Amniotic stem cell (primary cell): ENCODE data around the gene STX5.
A peak's percentile ranks its signal among the peaks of the same experiment; 100 is the strongest.
"Not testable (repeated sequence)": the region's sequence is repeated elsewhere in the genome, so short reads cannot be mapped to it uniquely, and the experiment has no call there.

Experiments
- DNase-seq: peaks from one replicate; lab custom pipeline; 2025; lab: John Stamatoyannopoulos, UW

Gene STX5

GRCh38 chr11:62831520-62832335 lies at the start of gene STX5:
STX5 (minus strand) TSS chr11:62832051; CDS start chr11:62831243, 808 bp downstream.
- peak; percentile 95 for DNase-seq

GRCh38 chr11:62880803-62881578 lies 49.1 kb upstream of the STX5 start, which contains the start of gene SLC3A2:
SLC3A2 (plus strand) TSS chr11:62880896; CDS start chr11:62881024, 128 bp downstream.
- peak; percentile 90 for DNase-seq

- DNase-seq: peak; percentile 45
Measured at GRCh38 chr11:62880231-62880802, 48.5 kb upstream of the STX5 start.

GRCh38 chr11:62879235-62879978 lies 47.6 kb upstream of the STX5 start:
- no peak for DNase-seq

GRCh38 chr11:62876712-62877111 lies 44.9 kb upstream of the STX5 start:
- no peak for DNase-seq

GRCh38 chr11:62875698-62876478 lies 44.0 kb upstream of the STX5 start:
- no peak for DNase-seq

- no peak for DNase-seq
Measured at GRCh38 chr11:62874851-62875250, 43.0 kb upstream of the STX5 start.

GRCh38 chr11:62865635-62866034 lies 33.8 kb upstream of the STX5 start:
- no peak for DNase-seq

- no peak for DNase-seq
Measured at GRCh38 chr11:62863687-62864335, 32.0 kb upstream of the STX5 start.

GRCh38 chr11:62861564-62862192 lies 29.8 kb upstream of the STX5 start:
- not testable (repeated sequence) for DNase-seq

GRCh38 chr11:62860835-62861563 lies 29.1 kb upstream of the STX5 start:
- no peak for DNase-seq

GRCh38 chr11:62859281-62859703 lies 27.4 kb upstream of the STX5 start:
- not testable (repeated sequence) for DNase-seq

- DNase-seq: no peak
Measured at GRCh38 chr11:62858201-62858600, 26.4 kb upstream of the STX5 start.

- no peak for DNase-seq
Measured at GRCh38 chr11:62857541-62857982, 25.7 kb upstream of the STX5 start.

GRCh38 chr11:62856333-62856895 lies 24.6 kb upstream of the STX5 start:
- DNase-seq: no peak

- DNase-seq: peak; percentile 96
Measured at GRCh38 chr11:62855571-62856332, 23.9 kb upstream of the STX5 start.

- DNase-seq: no peak
Measured at GRCh38 chr11:62854825-62855570, 23.1 kb upstream of the STX5 start.
